GM12891 (cell line): Measurements from ENCODE around the gene ME1.

Experiments
- PAX5 ChIP-seq: IDR thresholded peaks from 2 replicates; pipeline ENCODE4 v1.6.1; 2011; ENCODE audit warnings: low read length, moderate library complexity, mild to moderate bottlenecking; ENCODE audit not compliant: insufficient read depth, severe bottlenecking
- POLR2A ChIP-seq: IDR thresholded peaks from 2 replicates; pipeline ENCODE4 v1.6.1; 2011; ENCODE audit warnings: low read depth, low read length, control low read depth
- POLR2AphosphoS5 ChIP-seq: IDR thresholded peaks from 2 replicates; pipeline ENCODE4 v1.6.1; 2011; ENCODE audit warnings: low read depth, low read length, control low read depth
- SPI1 ChIP-seq: IDR thresholded peaks from 2 replicates; pipeline ENCODE4 v1.6.1; 2011; ENCODE audit warnings: low read depth, low read length, control low read depth
- TAF1 ChIP-seq: IDR thresholded peaks from 2 replicates; pipeline ENCODE4 v1.6.1; 2011; ENCODE audit warnings: low read depth, low read length, control low read depth

DNA sequence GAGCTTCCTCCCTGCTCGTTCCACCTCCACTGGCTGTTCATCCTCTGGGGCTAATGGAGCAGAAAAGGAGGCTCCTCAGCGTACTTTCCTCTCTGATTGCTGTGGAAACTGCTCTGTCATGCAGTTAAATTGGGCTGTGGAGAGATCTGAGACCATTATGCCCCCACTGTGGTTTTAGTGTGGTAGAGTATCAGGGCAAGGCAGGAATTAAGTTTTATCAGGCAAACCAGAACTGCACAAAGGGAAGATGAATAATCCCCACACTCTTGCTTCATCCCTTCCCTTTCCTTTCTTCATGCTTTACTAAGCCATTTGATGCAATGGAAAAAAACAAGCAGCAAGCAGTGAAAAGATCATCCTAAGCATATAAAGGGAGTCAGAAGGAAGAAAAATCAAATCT lies 11.9 kb upstream of the ME1 start:
- TF ChIP-seq TAF1, result no peak
- no peak for TF ChIP-seq POLR2AphosphoS5
- no peak for TF ChIP-seq POLR2A
- TF ChIP-seq SPI1, result no peak
- TF ChIP-seq PAX5, result no peak
